ELR (cell line): Measurements from ENCODE around the gene GMPR.

Source experiments
- DNase-seq: peaks from one replicate; pipeline ENCODE4 v3.0.0-alpha.2; 2015; ENCODE audit warnings: low read depth

GMPR gene

GRCh38 chr6:16327777-16328325 is 89.5 kb downstream of the GMPR start:
- no peak for DNase-seq

- DNase-seq = no peak
These were observed 90.8 kb downstream of the GMPR start for GRCh38 chr6:16329233-16329632.

DNA sequence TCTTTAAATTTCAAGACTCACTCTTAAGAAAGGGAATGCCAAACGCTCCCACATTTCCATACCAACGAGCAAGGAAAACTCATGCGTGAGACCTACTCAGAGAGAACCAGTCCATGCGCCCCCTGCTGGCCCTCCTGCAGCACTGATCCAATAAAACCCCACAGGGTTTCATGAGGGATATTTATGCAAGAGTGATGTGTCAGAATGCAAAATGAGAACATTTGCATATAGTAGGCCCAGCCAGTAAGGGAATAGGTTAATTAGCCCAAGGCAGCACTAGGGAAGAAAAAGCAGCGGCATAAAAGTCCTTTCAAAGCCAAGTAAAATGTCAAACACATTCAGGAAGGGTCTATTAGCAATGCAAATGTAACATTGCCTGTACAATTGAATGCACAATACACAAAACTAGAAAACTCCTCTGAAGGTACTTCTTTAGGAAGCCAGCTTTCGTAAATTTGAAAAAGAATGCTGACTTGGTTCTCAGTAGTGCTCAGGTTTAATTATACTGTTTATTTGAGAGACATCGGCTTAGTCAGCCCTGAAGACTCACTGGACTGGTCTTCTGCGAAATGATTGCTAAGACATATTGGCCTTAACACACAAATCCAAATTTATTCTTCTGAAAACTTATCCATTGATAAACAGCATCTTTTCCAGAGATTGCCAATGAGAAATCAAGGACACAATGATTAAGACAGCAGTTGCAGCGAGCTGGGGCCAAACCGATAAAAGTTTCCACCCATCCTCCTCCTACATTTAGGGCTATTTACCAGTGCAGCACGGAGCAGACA is 93.2 kb downstream of the GMPR start:
- DNase-seq = peak; percentile 86

DNA sequence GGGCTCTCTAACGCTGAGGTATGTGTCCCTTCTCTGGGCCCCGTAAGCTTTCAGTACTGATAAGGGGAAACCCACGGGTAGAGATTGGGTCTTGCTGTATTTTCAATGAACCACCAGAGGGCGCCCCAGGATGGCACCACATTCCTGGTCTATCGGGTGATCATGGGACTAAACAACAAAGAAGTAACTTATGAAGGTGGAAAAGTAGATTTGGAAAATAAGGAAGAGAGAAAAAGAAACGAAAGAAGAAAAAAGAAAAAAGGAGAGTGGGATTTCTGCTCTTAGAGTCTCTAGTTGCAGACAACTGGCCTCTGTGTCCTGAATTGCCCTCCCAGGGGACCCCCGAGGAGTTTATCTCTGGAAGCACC is 93.8 kb downstream of the GMPR start:
- DNase-seq = peak; percentile 83

DNA sequence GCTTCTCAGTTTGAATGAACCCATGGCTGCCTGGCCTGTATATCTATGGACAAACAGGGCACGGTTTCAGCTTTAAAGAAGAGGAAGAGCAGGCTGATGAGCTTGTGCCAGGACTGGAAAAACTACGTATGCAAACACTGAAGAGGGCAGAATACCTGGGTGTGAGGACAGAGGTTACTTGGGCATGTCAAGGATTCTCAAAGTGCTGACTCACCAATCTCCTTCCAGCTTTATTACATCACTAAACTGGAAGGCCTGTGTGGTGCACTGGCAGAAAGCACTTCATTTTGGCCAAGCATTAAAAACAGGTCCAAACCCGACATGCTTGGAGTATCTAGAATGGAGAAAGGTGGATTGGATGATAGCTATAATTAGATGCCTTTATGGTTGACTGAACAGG is 95.2 kb downstream of the GMPR start:
- peak; percentile 69 for DNase-seq

GRCh38 chr6:16334671-16335070 is 96.3 kb downstream of the GMPR start:
- peak; percentile 96 for DNase-seq

DNA sequence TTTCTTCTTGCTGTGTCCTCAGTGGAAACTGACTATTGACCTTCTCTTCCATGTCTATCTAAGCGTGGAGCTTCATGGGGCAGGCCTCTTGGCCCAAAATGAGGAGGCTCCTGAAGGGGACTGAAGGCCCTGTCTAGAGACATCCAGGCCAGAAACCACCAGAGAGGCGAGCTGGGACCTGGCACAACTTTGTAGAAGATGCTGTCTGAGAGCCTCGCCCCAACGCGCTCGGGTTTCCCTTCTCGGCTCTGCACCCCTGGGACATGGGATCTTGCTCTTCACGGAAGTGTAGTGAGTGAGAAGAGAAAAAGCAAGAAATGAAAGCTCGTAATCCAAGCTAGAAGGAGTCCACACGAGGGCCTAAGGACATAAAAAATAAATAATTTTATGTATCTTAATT is 96.8 kb downstream of the GMPR start:
- no peak for DNase-seq

- DNase-seq = no peak
These were observed 97.8 kb downstream of the GMPR start for GRCh38 chr6:16336056-16336818.

DNA sequence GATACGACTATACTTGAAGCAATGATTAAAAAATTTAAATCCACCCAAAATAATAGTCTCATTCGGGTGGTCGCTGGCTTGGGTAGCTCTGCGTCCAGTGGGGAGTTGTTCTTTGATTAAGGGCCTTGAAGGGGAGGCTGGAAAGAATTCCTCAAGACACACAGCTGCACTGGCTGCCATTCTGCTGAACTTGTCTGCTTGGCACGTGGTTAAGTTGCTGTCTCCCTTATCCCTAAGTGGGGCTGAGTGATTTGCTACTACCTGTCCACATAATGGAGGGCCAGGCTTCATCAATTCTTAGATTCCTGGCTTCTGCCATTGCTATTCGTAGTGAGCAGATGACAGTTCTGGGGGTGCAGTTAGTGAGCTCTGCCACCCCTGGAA is 98.5 kb downstream of the GMPR start:
- DNase-seq = no peak

DNA sequence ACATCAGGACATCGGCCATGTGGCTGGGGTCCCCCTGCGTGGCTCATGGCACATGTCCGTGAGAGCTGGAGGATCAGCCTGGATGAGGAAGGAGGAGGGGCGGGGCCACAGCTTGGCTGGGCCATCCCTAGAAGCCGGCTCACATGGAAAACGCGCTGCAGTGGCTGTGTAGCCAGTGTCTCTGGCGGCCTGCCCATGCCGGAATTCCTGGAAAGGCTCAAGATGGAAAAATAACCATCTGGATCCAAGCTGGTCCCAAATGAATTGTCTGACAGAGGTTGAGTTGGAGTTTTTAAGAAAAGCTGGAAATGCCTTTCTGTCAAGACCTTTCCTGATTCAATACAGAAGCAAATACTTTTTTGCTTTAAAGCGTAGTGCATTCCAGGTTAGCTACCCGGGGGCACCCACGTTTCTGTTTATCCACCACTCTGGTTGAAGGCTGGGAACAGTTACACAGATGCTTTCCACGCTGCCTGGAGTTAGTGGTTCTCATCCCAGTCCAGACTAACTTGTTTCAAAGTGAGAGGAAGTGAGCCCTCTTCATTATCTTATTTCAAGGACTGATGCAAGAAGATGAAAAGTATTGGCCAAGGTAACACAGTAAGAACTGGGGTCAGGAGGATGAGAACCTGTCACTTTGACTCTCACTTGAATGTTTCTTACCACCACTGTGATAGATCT is 99.0 kb downstream of the GMPR start:
- DNase-seq = peak; percentile 87

DNA sequence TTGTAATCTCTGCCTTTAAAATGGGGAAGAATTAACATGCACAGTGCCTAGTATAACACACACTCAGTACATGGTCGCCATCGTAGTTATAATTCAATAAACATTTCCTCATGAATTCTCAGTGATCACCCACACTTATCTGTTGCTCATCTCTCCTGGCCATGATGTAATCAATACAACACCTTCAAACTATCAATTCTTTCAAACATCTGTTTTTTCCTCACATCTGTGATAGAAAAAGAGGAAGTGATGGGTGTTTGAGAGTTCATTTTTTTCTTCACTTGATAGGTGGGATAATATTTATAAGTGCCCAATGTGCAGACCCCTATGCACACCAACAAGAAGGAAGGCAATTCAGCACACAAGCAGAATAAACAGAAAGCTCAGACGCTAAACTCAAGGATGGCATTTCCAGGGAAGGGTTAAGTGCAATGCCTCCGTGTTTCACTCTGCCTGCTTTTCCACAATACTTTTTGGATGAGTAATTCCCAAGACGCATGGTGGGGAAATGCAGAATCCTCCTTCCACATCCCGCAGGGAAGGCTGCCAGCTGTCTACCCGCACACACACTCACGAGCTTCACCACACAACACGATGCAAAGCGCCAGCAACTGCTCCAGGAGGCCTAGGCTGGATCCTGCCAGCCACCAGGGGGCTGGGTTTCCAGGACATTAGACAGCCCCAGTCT is 100.3 kb downstream of the GMPR start:
- DNase-seq = peak; percentile 99

- DNase-seq = no peak
These were observed 100.8 kb downstream of the GMPR start for GRCh38 chr6:16339265-16339587.

- no peak for DNase-seq
These were observed 105.2 kb downstream of the GMPR start for GRCh38 chr6:16343593-16343992.

- DNase-seq = peak; percentile 90
These were observed 106.4 kb downstream of the GMPR start for GRCh38 chr6:16344756-16345155.
